Germinal center (tissue), 1 donor: ENCODE results near the gene AP1AR.
A peak's percentile ranks its signal among the peaks of the same experiment; 100 is the strongest.

Experiments
- DNase-seq: peaks from one replicate; pipeline ENCODE4 v3.0.0; 2012; ENCODE audit warnings: mixed read lengths, low spot score

Gene AP1AR

DNA sequence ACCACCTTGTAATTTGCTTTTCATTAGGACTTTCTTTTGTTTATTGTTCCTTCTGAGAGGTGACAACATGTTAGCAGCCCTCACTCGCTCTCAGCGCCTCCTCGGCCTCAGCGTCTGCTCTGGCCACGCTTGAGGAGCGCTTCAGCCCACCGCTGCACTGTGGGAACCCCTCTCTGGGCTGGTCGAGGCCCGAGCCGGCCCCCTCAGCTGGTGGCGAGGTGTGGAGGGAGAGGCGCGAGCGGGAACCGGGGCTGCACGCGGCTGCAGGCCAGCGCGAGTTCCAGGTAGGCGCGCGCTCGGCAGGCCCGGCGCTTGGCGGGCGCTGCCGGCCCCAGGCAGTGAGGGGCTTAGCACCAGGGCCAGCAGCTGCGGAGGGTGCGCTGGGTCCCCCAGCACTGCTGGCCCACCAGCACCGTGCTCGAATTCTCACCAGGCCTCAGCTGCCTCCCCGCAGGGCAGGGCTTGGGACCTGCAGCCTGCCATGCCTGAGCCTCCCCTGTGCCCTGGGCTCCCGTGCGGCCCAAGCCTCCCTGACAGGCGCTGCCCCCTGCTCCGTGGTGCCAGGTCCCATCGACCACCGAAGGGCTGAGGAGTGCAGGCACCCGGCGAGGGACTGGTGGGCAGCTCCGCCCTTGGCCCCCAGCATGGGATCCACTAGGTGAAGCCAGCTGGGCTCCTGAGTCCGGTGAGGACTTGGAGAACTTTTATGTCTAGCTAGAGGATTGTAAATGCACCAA lies 9.2 kb upstream of the AP1AR start:
- no peak for DNase-seq

DNA sequence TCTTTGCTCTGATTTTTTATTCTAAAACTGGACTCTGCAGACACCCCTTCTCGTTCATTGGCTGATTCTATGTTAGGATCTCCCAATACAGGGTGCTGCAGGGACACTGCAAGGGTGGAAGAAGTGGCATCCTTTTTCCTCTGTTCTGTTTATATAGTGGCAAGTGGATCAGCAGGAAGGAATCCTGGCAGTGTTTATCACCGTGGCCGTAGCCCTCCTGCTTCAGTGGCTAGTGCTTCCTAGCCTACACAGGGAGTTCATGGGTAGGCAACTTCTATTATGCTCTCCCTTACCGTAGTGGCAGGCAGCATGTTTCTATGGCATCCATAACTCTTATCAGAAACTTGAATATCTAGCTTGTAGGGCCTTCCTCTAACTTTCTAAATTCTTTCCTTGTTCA lies 6.4 kb upstream of the AP1AR start:
- no peak for DNase-seq

DNA sequence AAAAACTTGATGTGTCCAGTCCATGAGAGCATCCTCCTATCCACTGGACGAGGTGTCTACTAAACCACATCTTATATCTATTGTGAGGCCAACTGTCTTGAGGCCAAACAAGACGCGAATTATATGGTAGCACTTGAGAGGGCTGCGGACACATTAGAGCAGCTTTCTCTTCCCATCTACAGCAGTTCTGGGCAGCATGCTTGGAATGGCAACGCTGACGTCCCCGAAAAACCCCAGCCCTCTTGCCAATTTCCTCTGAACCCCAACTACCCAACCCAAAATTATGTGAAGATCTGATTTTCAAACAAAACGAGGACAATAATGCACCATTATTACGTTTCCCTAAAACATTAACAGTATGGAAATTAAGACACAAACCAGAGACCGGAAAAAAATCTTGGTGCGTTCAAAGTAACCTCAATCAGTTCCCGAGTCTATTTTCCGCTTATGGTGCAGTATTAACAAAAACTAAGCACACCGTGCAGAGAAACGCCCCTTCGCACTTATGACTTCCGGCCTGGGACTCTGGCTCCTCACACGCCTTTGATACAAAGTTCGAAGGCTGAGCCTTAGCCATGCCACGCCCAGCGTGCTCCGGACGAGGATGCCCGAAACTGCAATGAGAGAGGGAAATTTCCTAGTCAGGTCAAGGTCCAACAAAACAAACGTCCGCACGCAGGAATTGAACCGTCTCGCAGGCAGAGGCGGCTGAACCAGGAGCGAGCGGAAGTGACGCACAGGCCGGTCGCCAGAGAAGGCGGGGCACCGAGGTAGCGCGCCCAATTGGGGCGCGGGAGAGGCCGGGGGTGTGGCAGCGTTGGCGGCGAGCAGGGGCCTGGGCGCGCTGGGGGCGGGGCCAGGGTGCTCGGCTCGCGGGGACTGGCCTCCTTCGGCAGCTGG lies 458 bp upstream of the AP1AR start:
- peak; percentile 98 for DNase-seq

DNA sequence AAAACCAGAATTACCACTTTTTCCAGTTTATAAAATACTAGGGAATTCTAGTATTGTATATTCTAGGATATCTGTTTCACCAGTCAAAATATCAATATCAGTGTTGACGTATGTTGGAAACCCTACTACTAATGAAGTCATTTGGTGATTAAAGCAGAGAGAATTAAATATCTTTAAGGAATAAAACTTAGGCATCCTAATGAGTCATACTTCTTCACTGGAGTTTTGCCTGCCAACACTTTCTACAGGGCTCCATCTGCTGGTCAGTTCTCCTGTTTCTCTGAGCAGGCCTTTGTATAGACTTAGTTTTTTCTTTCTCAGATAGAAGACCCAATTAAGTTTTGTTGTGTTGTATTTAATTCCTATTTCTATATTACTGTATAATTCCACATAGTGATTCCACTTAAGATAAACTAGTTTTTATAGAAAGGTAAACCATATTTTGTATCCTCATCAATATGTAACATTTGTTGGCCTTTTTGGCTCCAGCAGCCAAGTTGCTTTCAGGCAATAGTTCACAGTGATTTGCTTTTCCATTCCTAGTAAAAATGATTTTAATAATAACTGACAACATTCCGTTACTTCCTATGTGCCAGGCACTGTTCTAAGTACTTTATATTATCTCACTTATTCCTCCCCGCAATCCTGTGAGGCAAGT lies 3.5 kb downstream of the AP1AR start:
- DNase-seq = peak; percentile 47

DNA sequence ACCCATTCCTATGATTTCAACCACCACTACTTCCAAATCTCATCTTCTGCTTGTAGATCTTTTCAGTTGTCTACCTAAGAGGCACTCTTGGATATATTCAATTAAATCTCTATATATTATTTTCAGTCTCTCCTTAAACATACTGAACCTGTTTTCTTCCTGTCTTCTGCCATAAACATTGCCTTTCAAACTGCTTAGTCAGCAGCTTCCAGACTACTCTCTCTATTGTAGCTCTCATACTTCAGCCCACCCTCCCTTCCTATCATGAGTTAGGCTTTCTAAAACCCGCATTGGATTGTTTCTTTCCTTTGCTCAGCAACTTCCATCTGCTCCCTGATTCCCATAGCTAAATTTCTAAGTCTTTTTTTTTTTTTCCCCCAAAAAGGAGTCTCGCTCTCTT lies 4.5 kb downstream of the AP1AR start:
- no peak for DNase-seq

DNA sequence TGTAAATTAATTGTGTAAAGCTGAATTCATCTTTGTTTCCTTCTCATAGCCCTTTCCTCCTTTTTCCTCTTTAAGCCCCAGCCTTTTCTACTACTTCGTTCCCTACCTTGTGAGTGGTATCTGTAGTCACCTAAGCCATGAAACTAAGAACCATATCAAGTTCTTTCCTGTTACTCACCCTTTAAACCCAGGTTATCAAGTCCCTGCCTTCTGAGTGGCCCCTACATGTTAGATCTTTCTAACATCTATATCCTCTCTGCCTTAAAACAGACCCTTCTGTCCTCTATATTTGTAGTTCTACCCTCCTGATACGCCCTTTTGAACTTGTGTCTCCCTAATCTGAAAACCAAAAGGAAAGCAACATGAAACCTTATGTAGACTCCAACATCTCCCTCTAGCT lies 7.2 kb downstream of the AP1AR start:
- DNase-seq = no peak

DNA sequence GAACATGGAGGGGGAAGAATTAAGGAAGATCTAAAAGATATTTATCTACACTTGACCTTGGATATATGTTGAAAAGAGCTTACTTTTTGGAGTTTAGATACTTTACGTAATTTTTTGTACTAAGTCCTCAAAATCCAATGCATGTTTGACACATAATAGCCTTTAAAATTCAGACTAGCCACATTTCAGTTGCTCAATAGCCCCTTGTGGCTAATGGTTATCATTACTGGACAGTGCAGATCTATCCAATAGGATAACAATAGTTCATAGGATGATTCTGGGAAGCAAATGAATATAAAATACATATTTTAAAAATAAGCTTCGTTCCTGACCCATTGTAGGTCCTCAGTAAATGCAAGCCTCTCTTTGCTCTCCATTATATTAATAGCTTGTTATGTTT lies 13.8 kb downstream of the AP1AR start:
- DNase-seq = no peak

DNA sequence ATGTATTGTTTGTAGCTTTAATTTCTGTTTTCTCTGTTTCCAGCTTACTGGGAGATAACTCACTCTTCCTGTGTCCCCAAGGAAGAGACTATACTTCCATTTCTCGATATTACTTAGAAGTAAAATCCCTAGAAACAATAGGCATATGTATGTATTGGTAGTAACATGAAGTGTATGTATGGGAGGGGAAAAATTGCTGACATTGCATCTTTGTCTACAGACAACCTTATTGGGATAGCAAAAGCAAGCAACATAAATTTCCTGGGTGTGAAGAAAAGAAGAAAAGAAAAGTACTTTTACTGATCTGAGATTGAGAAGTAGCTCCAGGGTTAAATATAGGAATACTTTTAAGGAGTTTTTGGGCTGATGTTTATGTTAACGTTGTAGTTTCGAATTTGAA lies 15.4 kb downstream of the AP1AR start:
- DNase-seq = no peak

DNA sequence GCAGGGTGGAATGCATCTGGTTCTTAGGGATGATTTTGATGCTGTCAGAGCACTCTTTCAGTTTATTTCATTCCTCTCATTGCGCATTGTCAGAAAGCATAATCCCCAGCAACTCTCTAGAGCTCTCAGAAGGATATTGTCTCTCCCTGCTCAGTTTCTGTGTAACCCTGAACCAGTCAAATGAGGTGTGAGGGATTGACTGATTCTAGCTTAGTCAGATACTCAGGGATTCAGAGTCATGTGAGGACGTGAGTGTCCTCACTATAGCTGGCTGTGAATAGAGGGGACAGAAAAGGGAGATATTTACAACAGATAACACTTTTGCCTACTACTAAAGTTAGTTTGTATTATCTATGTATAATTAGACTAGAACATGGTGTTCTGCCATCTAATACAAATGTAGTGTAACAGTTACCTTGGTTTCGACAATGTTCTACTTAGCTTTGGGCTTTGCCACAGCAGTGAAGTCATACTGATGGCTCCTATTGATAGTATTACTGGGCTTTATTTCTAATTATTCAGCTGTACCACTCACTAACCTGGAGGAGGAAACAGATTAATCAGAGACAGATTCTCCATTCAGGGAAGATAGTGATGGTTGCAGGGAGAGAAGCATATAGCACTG lies 19.5 kb downstream of the AP1AR start:
- DNase-seq = no peak

DNA sequence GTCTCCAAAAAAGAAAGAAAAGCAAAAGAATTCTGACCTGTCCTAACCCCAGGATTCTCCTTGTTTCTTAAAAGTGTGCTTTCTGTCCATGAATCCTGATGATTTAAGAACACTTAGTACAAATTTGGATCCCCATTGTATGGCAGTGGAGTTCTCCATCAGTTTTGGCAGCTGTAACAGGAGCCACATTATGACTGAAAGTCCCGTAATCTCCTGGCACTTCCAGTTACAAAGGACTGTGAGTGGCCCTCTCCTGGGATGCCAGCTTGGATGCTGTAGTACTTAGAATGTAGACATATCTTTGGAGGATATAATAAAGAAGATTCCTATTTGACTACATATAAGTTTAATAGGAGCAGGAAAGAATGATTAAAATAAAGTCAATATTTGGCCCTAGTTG lies 20.6 kb downstream of the AP1AR start:
- no peak for DNase-seq

DNA sequence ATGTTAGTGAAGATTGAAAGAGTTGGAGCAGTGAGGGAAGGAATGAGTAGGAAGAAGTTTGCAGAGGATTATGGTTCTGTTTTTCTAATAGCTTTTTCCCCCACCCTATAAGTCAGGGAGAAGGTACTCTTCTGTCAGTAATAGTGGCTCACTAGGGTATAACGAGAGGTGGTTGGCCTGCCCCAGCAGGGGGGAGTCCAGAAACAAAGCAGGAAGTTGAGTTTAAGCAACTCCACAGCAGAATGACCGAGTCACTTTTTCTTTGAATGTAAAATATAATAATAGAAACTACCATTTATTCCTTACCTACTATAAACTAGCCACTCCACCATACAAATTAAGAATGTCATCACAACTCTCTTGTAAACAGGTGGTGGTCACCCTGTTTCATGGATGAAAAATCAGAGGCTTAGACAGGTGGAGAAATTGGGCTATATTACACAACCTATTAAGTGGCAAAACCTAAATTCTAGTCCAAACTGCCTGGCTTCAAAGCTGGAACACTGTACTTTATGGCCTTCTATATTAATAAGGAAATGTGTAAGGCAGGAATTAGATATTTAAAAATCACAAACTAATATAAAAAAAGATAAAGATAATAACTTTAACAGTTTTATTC lies 21.9 kb downstream of the AP1AR start:
- peak; percentile 6 for DNase-seq

DNA sequence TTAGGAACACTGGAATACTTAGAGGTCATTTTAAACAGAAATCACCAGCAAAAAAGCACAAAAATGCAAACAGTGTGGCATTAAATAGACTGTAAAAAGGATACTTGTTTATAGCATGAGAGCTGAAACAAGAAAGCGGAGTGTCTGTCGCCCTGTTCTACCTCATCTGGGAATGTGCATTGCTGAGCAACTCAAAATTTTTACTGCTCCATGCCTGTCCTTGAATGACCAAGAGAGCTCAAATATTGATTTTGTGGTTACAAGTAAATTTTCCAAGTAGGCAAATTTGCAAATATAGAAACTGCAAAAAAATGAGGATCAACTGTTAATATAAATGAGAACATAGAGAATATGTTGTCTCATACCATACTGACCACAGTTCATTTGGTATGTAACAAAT lies 25.5 kb downstream of the AP1AR start:
- no peak for DNase-seq

DNA sequence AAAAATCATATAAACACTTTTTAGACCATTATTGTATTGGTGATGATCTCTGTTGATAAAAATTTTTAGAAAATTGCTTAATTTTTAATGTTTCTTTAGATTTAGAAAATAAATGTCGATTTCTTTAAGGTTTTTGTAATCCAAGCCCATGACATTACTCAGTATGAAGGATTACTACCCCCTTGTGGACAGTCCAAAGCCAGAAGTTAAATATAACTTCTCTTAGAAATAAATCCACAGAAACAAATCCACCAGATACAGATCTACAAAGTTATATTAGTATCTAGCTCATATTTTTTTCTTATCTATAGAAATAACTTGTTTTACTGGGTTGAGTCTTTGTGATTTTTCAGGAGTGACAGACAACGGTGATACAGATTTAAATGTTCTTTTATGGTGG lies 35.2 kb downstream of the AP1AR start:
- DNase-seq = no peak

DNA sequence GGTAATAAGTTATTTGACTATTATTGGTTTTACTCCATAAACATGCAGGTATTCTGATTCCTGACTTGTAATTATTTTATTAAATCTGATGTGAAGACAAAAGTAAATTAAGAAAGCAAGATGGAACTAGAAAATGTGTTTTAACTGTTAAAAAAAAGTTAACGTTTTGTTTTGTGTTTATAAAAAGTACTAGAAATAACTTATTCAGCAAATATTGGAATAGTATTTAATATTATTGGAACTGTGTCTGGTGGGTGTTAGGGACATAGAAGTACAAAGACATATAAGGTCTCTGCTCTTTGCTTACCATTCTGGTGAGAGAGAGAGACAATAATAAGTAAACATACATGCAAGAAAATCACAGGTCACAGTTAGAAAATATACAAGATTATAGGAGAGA lies 38.5 kb downstream of the AP1AR start:
- DNase-seq = no peak

DNA sequence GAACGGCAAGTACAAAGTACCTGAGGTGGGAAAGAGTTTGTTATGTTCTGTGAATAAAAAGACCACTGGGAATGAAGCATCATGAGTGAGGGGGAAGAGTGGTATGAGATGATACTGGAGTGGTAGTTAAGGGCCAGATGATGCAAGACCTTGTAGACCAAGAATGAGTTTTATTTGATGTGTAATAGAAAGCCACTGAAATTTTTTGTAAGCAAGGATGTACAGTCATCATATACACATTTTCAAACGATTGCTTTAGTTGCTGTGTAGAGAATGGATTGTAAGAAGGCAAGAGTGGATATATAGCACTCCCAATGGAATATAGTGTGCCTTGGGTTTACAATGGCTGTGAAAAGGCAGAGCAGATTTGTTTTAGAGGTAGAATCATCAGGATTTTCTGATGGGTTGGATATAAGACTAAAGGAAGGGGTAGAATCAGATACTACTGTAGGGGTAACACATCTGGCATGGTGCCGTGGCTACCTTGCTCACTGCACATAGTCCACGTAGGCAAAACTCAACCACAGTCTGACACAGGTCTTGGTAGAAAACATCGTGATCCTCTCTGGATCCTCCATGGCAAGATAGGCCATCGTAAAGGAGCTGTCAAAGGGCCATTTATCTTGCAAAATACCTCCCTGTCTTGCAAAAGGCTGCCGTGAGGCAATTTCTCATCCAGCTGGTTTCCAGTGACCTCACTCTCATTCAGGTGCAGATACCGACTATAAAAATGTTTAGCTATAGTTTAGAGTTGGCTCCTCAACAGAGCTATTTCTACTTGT lies 39.2 kb downstream of the AP1AR start:
- no peak for DNase-seq

DNA sequence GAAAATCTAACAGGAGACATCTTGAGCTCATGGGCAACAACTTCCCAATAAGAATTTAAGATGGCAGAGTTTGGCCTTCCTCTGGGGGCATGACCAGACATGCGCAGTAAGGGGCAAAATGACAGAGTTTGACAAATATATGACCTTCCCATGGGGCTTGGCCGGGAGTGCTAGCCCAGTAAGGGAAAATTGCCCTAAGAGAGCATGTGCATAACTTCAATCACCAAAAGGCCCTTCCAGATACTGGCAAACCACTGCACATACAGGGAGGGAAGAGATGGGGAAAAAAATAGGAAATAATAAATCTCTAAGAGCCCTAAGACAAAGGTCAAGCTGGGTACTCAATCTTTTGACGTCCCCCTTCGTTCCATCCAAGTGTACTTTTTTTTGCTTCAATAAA lies 40.7 kb downstream of the AP1AR start:
- DNase-seq = no peak

DNA sequence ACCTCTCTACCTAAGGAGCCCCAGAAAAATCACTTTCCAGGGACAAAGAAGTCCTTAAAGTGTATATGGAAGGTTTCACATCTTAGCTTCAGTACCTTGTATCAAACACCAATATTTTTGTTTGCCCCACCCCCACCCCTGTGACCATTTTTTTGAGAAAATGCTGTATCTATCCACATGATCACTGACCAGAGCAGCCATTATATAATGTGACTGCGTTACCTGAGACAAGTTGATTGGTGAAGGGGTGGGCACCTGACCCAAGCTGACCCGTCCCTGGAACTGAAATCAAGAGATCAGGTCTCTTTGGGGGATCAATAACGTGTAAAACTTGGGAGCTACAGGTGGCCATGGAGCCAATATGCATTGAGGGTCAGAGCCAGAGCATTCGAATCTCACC lies 43.4 kb downstream of the AP1AR start:
- DNase-seq = no peak

DNA sequence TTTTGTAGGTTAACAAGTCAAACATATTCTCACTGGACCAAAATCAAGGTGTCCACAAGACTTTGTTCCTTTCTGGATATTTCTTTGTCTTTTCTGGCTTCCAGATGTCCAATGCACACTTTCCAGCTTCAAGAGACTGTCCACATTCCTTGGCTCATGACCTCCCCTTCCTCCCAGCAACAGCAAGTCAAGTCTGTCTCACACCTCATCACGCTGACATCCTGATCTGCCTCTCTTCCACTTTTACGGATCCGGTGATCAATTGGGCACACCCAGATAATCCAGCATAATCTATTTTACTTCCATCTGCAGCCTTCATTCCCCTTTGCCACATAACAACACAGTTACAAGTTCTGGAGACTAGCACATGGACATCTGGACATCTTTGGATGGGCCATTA lies 44.5 kb downstream of the AP1AR start:
- no peak for DNase-seq

DNA sequence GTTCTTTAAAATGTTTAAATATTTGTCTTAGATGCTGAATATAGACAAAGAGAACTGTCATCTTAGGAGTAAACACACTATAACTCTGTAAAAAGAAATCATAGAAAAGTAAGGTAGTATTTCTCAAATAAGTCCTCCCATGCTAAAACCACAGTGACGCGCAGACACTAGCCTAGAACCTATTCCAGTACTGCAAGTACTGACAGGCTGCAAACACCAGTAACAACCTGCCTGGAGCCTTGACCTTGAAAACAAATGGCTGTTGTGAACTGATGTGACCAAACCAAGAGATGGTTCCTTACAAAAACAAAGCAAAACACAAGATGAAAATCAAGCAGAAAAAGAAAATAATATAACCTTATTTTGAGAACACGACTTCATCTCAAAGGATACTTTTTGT lies 45.6 kb downstream of the AP1AR start:
- DNase-seq = no peak

DNA sequence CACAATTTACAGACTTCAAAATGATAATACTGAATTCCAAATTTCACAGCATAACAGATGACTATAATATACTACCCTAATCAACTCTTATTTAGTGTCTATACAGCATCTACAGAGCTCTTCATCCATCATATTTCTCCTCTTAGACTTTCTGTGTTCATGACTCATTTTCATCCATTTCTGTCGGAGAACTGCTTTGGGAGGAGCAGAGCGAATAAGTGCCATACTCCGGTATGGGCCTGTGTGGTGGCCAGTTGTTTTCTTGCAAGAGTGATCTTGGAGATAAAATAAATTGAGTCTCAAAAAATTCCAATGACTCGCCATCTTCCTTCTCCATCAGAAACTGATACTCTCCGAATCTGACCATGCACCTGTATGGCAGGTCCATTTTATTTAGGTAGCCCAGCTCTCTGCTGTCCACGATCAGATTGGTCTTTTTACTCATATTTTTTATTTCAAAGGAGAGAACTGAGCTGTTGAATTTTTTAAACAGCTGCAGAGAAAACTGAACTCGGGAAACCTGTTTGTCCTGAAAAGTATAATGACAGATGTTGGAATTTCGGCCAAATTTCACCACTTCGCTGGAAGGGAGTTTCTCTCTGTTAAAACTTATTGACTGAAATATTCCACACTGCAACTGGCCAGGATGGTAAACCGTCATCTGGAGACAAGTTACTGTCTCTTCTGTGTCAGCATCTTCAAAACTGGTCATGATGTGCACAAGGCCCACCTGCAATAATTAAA lies 46.3 kb downstream of the AP1AR start:
- DNase-seq = no peak
